ENCODE measurements around the gene ARHGEF5.
"Not testable (repeated sequence)": the region's sequence is repeated elsewhere in the genome, so short reads cannot be mapped to it uniquely, and the experiment has no call there.

Gene ARHGEF5

DNA sequence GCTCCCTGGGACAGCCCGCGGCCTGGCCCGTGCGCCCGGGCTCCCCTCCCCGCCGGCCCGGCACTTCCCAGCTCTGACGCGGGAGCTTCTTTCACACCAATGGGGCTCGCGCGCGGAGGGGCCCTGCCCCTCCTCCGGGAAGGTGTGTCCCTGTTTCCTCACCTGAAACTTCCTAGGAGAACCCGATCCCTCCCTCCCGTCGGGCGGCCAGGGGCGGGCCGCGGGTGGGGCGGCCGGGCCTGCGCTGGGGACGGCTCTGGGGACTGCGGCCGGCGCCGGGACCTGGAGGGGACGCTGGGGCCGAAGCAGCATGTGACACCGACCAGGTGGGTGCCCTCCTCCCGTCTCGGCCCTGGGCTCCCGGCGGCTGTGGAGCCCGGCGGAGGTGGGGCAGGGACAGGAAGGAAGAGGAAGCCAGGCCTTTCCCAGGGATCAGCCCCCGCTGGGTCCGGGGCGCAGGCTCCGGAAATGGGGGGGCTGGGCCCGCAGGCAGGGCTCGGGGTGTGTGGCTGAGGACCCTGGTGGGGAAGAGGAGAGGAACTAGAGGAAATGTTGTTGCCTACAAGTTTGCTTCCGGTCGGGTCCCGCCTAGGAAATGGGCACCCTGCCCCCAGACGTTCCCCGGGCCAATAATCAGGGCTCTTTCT, at the start of gene ARHGEF5:
Gene ARHGEF5, plus strand, starts transcription at position 227 of the 647 bp plus-strand sequence. CDS start 7,268 bp downstream, outside the sequence.
- not testable (repeated sequence) for H3K27ac ChIP-seq

DNA sequence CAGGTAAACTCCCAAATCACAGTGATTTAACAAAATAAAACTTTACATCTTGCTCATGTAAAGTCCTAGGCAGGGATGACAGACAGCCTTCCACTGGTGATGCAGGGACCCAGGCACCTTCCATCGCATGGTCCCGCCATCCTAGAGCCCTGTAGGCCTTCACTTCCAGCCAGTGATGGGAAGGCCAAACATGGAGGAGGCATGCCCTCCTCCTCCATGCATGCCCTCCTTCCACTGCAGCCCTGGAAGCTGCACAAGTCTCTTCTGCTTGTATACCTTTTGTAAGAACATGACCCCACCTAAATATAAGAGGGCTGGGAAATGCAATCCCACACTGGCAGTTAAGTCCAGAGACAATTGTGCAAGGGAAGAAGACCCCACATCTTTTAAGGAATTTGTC, 45.5 kb upstream of the ARHGEF5 start:
- not testable (repeated sequence) for H3K27ac ChIP-seq; H3K27me3 ChIP-seq (ENCODE audit: insufficient read depth, low read depth, severe bottlenecking); H3K9me3 ChIP-seq (ENCODE audit: severe bottlenecking); H3K4me3 ChIP-seq (ENCODE audit: low read depth, low read length); DNase-seq; H3K36me3 ChIP-seq

More for the DNA sequence above, at the start of gene ARHGEF5:
- not testable (repeated sequence) for H3K4me3 ChIP-seq (ENCODE audit: low read depth, low read length); H3K9me3 ChIP-seq (ENCODE audit: severe bottlenecking); H3K36me3 ChIP-seq; H3K27me3 ChIP-seq (ENCODE audit: insufficient read depth, low read depth, severe bottlenecking); DNase-seq

DNA sequence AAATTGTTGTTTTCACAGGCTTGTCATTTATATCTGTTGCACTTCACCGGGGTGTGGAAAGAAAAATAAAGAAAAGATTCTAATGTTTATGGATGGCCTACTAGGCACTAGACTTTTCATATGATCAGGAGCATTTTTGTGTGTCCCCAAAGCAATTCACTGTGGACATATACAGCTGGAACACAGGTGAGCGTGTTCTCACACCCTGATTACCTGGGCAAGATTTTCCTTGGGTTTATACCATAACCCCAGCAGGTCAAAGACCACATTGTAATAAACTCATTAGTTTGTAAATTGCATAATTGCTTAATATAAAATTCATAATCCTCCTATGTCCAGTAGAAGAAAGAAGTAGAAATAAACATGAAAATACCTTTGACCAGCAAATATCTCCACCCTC, 44.0 kb upstream of the ARHGEF5 start:
- DNase-seq; H3K27me3 ChIP-seq (ENCODE audit: insufficient read depth, low read depth, severe bottlenecking); H3K36me3 ChIP-seq; H3K9me3 ChIP-seq (ENCODE audit: severe bottlenecking); H3K4me3 ChIP-seq (ENCODE audit: low read depth, low read length); H3K27ac ChIP-seq: not testable (repeated sequence)

DNA sequence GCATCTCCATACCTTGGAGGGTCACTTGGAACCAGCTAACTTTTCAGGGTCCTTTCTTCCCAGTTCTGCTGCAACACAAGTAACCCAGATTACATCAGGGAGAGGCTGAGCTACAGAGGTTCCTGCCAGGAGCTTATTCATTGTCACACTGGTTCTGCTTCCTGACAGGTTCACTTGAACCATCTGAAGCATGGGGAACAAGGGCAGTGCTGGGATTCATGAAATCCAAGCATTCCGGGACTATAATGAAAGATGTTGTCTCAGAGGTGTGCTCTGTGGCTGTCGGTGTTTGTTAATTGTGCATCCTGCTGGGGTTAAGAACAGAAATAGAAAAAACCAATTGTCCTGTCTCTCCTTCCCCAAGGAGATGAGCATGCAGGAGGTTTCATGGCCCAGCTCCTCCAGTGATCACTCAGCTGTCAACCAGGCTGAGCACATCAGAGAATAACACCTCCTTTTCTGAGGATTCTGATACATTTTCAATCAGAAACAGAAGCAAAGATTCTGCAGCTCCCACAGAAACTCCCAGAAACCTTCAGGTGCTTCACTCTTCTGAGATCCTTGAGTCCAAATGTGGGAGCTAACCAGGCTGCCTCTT, 43.2 kb upstream of the ARHGEF5 start, which contains the start of gene OR2A1:
Gene OR2A1, plus strand, starts transcription at position 548 of the 598 bp plus-strand sequence. CDS start 5,706 bp downstream, outside the sequence.
- not testable (repeated sequence) for H3K36me3 ChIP-seq; H3K4me3 ChIP-seq (ENCODE audit: low read depth, low read length); H3K9me3 ChIP-seq (ENCODE audit: severe bottlenecking); DNase-seq; H3K27ac ChIP-seq; H3K27me3 ChIP-seq (ENCODE audit: insufficient read depth, low read depth, severe bottlenecking)

DNA sequence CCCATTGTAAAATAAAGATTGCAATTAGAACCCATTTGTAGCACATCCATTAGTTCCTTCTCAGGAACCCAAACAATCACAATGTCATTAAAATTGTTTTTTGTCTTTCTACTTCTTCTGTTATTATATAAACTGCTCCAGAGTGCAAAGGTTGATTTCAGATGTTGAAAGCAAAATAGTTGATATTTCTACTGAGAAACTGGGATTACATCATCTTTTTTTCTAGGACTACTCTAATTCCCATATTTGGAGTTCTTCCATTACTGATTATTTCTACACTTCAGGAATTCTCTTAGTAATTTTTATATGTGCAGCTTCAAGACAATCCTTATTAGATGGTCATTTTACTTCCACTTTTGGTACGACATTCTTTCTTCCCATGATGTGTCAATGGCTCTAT, 37.7 kb upstream of the ARHGEF5 start:
- H3K27me3 ChIP-seq (ENCODE audit: insufficient read depth, low read depth, severe bottlenecking); H3K27ac ChIP-seq; H3K36me3 ChIP-seq; DNase-seq; H3K9me3 ChIP-seq (ENCODE audit: severe bottlenecking); H3K4me3 ChIP-seq (ENCODE audit: low read depth, low read length): not testable (repeated sequence)

DNA sequence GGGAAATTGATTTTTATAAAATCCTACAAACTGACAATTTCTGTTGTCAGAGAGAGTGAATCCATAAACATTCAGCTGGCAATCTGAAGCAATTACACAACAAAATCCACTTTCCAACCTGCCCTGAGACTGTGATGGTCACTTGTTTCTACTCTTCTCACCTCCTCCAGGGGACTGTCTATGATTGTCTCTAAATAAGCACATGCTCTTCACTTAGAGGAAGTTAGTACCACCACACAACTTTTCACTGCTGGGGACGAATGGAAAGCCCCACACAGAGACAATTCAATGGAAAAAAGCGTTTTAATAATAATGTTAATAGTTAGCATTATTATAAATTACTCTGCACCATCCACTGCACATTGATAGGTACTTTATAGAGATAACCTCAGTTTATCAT, 35.7 kb upstream of the ARHGEF5 start:
- not testable (repeated sequence) for H3K4me3 ChIP-seq (ENCODE audit: low read depth, low read length); H3K27me3 ChIP-seq (ENCODE audit: insufficient read depth, low read depth, severe bottlenecking); H3K36me3 ChIP-seq; DNase-seq; H3K27ac ChIP-seq; H3K9me3 ChIP-seq (ENCODE audit: severe bottlenecking)

DNA sequence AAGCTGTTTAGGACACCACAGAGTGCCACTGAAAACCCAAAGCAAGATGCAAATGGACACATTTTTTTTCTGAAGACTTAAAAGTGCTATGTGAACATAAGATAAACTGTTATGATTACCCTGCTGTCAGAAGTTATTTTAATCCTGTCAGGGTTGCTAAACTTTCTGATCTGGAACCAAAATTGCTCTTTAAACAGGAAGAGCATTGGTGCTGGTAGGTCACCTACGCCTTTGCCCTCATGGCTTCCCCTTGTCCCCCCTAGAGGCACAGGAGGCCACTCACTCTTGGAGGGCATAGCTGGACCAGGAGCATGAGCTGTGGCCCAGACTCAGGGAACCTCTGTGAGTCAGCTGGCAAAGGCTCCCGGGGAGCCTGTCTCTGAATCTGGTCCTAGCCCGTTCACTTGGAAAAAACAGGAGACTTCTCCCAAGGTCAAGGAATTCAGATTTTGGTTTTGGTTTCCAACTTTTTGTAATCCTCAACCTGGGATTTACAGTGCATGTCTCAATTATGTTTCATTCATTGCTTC, 33.5 kb upstream of the ARHGEF5 start:
- not testable (repeated sequence) for H3K27ac ChIP-seq; DNase-seq; H3K4me3 ChIP-seq (ENCODE audit: low read depth, low read length); H3K27me3 ChIP-seq (ENCODE audit: insufficient read depth, low read depth, severe bottlenecking); H3K9me3 ChIP-seq (ENCODE audit: severe bottlenecking); H3K36me3 ChIP-seq

DNA sequence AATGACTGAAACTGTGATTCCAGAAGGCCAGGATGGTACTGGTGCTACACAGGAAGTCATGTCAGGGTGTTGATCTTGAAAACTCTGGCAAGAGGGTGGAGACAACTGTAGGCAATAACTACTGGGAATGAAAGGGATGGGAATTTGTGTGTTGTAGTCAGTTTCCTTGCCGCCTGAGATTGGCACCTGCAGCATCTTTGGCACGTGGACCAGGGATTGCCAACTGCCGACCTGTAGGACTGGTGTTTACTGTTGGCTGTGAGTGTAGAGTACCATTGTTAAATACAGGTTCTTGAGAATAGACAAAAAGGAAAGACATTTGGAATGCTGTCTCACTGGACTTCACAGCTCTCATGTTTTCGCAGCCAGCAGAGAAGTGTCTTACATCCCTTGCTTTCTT, 31.8 kb upstream of the ARHGEF5 start:
- H3K4me3 ChIP-seq (ENCODE audit: low read depth, low read length); H3K9me3 ChIP-seq (ENCODE audit: severe bottlenecking); H3K27me3 ChIP-seq (ENCODE audit: insufficient read depth, low read depth, severe bottlenecking); DNase-seq; H3K36me3 ChIP-seq; H3K27ac ChIP-seq: not testable (repeated sequence)

DNA sequence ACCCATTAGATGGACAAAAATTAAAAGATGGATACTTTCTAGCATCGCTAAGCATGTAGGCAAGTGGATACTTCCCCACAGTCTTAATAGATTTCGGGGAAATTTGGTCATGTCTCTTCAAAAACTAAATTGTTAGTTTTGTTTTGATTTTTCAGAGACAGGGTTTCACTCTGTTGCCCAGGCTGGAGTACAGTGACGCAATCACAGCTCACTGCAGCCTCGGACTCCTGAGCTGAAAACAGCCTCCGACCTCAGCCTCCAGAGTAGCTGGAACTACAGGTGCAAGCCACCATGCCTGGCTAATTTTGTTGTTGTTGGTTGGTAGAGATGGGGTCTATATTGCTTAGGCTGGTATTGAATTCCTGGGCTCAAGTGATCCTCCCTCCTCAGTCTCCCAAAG, 29.3 kb upstream of the ARHGEF5 start:
- H3K9me3 ChIP-seq (ENCODE audit: severe bottlenecking); H3K27ac ChIP-seq; H3K4me3 ChIP-seq (ENCODE audit: low read depth, low read length); DNase-seq; H3K27me3 ChIP-seq (ENCODE audit: insufficient read depth, low read depth, severe bottlenecking); H3K36me3 ChIP-seq: not testable (repeated sequence)

DNA sequence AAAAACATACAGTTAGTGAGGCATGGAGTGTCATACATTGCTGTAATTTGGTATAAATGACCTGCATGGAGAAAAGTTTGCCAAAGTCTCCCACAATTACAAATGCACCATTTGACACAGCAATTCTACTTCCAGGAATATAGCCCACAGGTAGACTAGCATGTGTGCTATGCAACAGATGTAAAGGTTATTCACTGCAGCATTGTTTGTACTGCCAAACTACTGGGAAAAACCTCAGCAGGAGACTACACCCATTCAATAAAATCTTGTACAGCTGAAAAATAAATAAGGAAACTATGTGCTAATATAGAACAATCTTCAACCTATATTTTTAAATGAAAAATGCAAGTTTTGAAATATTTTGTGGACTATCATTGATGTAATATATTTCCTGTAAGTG, 25.2 kb upstream of the ARHGEF5 start:
- H3K36me3 ChIP-seq; H3K4me3 ChIP-seq (ENCODE audit: low read depth, low read length); H3K27ac ChIP-seq; DNase-seq; H3K27me3 ChIP-seq (ENCODE audit: insufficient read depth, low read depth, severe bottlenecking); H3K9me3 ChIP-seq (ENCODE audit: severe bottlenecking): not testable (repeated sequence)

DNA sequence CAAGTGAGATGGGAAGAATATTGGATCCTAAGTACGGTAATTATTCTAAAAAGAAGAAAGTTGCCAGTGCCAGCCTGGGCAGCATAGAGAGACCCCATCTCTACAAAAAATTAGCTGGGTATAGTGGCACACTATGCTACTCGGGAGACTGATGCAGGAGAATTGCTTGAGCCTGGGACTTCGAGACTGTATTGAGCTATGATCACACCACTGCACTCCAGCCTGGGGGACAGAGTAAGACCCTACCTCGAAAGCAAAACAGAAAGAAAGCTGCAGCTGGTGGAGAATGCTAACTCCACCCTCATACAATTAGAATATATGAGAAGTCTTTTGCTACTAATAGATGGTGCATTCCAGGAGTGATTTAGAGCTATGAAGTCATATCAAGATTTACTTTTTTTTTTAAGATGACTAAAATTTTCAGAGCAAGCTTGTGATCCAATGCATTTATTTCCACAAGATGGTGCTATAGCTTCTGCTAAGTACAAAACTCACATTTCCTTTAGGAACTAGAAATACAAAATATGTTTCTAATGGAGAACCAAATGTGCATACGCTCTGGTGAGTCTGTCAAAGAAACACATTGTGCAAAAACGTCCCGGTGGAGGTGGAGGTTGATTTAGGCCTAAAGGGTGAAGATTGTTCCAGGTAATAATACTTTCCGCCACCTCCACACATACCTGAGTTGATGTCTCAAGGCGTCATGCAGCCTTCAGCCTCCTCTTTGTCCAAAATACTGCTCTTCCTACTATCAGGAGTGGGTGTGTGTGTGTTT, 23.8 kb upstream of the ARHGEF5 start:
- H3K27ac ChIP-seq; H3K27me3 ChIP-seq (ENCODE audit: insufficient read depth, low read depth, severe bottlenecking); H3K9me3 ChIP-seq (ENCODE audit: severe bottlenecking); H3K36me3 ChIP-seq; H3K4me3 ChIP-seq (ENCODE audit: low read depth, low read length); DNase-seq: not testable (repeated sequence)

DNA sequence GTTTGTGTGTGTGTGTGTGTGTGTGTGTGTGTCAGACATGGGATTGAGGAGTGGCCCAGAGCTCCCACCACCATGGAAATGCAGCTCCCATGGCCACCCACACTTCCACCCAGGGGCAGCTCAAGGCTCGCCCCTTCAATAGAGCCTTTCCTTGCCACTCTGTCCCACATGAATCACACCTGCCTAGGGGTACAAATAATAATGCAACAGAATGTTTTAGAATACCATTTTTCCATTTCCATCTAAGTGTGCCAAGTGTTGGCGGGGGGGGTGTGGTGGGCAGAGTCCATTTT, 23.3 kb upstream of the ARHGEF5 start:
- not testable (repeated sequence) for H3K36me3 ChIP-seq; H3K4me3 ChIP-seq (ENCODE audit: low read depth, low read length)

DNA sequence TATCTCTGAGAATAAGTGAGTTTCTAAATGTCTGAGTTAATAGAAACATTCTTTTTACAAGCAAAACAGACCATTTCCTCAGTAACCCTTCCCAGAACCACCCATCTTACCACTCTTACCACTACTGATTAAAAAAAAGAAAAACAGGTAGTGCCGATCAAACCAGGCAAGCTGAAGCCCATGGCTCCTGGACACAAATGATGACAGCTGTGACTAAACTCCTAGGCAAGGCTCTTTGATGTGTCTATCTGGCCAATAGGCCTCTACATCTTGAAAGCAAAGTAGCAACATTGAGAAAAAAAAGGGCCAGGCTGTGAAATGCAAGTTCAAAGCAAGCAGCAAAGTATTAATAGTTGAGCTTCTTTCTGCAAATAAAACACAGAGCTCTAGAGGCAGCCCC, 6.6 kb upstream of the ARHGEF5 start:
- not testable (repeated sequence) for H3K27ac ChIP-seq; H3K27me3 ChIP-seq (ENCODE audit: insufficient read depth, low read depth, severe bottlenecking); DNase-seq; H3K9me3 ChIP-seq (ENCODE audit: severe bottlenecking); H3K36me3 ChIP-seq; H3K4me3 ChIP-seq (ENCODE audit: low read depth, low read length)

More for the DNA sequence above, 23.3 kb upstream of the ARHGEF5 start:
- H3K27me3 ChIP-seq (ENCODE audit: insufficient read depth, low read depth, severe bottlenecking); DNase-seq; H3K27ac ChIP-seq; H3K9me3 ChIP-seq (ENCODE audit: severe bottlenecking): not testable (repeated sequence)

DNA sequence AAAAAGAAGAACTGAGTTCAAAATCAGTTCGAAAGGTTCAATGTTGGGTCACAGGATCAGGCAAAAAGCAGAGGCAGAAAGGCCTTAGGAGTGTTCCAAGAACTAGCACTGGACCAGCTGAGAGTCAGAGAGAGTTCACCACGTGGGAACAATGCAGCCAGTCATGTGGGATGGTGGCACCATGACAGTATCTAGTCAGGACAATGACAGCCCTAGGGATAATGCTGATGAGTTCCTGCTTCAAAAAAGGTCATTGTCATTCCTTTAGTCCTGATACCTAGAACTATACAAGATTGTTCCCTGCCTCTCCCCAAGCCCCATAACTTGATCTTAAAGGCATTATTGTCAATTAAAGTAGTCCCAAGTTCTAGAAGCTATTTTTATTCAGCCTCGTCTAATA, 3.5 kb upstream of the ARHGEF5 start:
- H3K27ac ChIP-seq; H3K27me3 ChIP-seq (ENCODE audit: insufficient read depth, low read depth, severe bottlenecking); H3K4me3 ChIP-seq (ENCODE audit: low read depth, low read length); DNase-seq; H3K36me3 ChIP-seq; H3K9me3 ChIP-seq (ENCODE audit: severe bottlenecking): not testable (repeated sequence)
